ENCODE measurements around the gene CYP19A1.

Gene CYP19A1

DNA sequence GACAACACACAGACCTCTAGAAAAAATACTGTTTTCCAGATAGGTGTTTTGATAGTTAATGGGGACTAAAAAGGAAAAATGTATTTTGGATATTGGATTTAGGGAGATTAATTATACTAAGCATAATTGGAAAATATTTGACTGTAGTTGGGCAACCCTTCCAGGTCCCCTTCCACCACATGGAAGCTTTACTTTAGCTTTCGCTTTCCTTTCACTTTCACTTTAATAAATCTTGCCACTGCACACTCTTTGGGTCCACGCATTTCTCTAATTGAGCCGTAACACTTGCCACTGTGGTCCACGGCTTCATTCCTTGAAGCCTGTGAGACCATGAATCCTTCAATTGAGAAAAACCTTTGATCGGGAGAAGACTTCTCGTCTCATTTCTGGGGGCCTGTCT lies 18.6 kb upstream of the CYP19A1 start:
- no peak for DNase-seq

DNA sequence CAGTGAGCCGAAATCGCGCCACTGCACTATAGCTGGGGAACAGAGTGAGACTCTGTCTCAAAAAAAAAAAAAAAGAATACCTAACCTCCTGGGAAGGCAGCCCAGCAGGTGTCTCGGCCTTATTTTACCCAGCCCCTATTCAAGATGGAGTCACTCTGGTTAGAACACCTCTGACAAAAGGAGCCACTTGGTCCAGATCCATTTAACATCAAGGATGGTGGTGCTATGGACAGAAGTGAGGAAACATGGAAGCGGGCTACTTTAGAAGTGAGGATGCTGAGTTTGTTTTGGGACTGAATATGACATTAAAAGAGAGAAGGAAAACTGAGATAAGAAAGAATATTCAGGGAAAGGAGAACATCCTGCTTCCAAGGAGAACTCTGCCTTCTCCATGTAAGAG lies 17.8 kb upstream of the CYP19A1 start:
- no peak for DNase-seq

DNA sequence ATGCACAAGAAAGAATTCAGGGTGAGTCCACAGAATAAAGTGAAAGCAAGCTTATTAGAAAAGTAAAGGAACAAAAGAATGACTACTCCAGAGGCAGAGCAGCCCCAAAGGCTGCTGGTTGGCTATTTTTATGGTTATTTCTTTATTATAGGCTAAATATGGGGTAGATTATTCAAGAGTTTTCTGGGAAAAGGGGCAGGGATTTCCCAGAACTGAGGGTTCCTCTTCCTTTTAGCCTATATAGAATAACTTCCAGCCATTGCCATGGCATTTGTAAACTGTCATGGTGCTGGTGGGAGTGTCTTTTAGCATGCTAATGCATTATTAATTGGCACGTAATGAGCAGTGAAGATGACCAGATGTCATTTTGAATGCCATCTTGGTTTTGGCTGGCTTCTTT lies 16.7 kb upstream of the CYP19A1 start:
- DNase-seq, result no peak

DNA sequence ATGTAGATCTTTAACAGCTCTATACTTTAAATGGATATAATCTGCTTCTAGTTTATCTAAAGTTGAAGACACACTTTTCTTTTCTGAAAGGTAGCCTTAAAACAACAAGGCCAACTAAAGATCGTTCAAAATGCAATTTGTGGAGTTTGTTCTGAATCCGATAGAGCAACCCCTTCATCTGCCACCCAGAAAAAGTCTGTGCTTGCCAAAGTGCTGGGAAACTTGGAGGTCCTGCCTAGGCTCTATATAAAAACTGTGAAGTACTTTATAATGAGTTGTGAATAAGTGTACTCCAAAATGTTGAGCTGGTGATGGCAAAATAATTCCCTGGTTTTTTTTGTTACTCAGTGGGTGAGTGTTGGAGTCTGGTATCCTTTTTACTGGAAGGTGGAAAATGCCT lies 15.6 kb upstream of the CYP19A1 start:
- DNase-seq, result no peak

DNA sequence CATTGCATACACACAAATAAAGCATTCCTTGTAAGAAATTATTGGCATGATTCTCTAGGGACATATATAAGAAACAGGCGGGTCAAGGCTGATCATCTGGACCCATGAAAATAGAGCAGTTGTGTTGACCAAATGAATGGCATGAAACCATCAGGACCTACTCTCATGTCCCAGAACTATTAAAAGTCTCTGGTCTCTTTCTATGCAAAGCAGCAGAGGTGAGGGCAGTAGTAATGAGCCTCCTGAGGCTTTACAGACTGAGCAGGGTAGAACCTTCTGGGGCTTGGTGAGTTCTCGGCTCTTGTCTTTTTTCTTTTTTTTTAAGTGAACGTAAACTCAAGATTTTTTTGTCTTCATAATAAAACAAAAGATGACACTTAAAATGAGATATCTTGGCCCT lies 12.3 kb upstream of the CYP19A1 start:
- no peak for DNase-seq

DNA sequence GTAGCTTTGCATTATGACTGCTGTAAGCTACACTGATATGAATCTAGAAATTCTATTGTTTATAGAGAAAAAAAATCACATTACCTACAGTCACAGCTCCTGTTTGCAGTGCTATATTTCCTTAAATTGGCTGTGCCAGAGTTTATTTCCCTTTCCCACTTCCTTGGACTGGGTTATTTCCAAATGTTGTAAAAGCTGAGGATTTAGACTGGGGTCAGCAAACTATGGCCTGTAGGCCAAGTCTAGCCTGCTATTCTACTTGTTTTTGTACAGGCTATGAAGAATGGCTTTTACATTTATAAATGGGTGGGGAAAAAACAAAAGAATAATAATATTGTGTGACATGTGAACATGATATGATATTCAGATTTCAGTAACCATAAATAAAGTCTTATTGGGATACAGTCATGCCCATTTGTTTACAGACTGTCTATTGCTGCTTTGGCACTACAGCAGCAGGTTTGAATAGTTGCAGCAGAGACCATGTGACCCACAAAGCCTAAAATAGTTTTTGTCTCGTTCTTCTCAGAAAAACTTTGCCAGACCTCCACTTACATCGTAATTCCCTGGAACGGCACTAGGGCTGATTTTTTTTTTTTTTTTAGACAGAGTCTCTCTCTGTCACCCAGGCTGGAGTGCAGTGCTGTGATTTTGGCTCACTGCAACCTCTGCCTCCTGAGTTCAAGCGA lies 10.9 kb upstream of the CYP19A1 start:
- DNase-seq, result no peak

DNA sequence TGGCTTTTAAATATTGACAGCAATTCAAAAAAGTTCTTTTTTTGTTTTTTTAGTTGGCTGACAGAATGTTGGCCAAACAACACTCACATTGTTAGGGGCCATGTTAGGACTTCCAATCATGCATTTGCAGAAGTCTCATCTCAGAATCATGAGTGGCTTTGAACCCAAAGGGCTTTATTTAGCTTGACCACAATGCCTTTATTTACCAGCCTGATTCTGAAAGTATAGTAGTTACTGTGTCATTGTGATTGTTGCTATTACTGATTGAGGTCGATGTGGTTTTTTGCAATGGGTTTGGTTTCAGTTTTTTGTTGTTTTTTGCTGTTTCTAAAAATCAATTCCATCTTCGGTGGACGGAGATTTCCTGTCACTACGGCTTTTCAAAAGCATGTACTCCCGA lies 10.3 kb upstream of the CYP19A1 start:
- no peak for DNase-seq

DNA sequence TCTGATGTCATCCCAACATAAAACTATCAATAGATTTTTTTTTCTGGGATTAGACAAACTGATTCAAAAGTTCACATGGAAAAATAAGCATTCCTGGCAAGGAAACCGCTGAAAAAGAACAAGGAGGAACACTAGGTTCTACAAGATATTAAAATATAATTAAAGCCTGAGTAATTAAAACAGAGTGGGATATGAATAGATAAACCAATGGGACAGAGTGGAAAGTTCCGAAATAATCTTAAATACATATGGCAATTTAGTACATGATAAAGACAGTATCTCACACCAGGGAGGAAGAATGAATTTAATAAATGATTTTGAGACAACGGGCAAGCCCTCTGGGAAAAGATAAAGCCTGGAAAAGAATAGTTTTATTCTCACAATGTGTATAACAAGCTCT lies 7.7 kb upstream of the CYP19A1 start:
- no peak for DNase-seq

DNA sequence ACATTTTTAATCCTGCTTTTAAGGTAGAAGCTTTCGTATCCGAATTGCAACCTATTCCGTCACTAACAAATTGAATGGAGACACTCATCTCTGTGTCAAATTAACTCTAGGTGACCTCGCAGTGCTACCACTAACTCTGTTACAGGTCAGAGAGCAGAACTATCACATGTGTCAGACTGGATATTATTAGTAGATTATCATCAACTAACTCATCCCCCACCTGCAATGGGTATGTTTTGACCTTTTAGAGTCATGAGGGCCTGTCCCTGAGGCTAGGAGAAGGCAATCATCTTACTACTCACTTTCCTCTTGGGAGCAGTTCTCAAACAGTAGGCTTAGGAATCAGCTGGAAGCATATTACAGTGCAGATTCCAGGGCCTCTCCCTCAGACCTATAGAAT lies 5.1 kb upstream of the CYP19A1 start:
- DNase-seq, result no peak

DNA sequence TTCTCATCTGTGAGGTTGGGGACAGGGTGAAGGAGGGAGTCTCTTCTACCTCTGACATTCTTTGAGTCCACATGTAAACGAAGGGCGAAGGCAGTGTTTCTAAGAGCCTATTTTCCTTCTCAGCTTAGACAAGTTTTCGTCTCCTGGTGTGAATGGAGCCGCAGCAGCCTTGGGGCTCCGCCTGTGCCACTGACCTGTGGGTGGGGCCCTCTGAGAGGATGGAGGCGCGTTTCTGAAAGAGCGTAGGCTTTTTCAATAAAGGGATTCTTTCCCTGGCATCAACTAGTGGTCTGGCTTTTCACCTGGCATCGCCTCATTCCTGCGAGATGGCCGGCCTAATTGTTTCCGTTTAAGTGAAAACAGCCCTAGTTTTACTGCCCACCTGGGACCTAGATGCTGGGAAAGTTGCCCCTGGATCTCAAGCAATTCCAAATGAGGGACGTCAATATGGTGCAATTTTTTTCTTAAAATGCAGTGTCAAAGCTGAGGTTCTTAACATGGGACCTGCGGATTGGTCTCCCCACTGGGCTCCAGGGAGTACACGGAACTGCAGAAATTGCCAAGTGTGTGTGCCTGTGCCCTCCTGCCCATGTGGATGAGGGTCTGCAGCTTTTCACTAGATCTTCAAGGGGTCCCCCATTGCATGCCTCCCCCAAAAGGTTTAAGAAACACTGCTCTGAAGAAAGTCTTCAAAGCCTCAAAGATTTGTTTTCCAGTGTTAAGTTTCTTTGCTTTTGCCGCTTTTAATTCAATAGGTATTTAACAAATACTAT lies 4.0 kb upstream of the CYP19A1 start:
- no peak for DNase-seq

DNA sequence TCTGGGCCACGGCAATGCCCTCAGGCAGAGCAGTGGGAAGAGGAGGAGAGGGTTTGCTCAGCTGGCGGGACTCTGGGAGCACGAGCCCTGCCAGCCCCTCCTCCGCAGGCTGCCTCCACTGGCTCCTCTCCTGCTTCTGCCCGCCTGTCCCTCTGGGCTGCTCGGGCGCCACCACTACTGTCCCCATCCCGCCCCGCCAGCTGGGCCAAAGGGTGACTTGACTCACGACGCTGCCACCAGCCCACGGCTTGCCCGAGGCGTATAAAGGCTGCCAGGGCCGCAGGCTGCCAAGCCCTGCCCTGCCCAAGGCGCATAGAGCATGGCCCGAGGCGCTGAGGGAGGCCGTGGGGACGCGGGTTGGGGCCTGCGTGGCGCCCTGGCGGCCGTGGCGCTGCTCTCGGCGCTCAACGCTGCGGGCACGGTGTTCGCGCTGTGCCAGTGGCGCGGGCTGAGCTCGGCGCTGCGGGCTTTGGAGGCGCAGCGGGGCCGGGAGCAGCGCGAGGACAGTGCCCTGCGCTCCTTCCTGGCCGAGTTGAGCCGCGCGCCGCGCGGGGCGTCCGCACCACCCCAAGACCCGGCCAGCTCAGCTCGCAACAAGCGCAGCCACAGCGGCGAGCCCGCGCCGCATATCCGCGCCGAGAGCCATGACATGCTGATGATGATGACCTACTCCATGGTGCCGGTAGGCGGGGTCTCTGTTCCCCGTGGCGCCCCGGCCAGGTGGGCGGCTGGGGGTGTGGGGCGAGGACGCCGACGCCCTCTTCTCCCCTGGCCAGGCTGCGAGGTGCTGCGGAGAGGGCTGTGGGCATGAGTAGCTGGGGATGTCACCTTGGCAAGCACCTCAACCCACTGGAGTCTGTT lies 3.2 kb upstream of the CYP19A1 start, which contains the start of gene GLDN:
GLDN (plus strand) TSS at position 290 of the 861 bp plus-strand sequence; CDS start at position 320, 30 bp downstream.
- DNase-seq, result no peak

DNA sequence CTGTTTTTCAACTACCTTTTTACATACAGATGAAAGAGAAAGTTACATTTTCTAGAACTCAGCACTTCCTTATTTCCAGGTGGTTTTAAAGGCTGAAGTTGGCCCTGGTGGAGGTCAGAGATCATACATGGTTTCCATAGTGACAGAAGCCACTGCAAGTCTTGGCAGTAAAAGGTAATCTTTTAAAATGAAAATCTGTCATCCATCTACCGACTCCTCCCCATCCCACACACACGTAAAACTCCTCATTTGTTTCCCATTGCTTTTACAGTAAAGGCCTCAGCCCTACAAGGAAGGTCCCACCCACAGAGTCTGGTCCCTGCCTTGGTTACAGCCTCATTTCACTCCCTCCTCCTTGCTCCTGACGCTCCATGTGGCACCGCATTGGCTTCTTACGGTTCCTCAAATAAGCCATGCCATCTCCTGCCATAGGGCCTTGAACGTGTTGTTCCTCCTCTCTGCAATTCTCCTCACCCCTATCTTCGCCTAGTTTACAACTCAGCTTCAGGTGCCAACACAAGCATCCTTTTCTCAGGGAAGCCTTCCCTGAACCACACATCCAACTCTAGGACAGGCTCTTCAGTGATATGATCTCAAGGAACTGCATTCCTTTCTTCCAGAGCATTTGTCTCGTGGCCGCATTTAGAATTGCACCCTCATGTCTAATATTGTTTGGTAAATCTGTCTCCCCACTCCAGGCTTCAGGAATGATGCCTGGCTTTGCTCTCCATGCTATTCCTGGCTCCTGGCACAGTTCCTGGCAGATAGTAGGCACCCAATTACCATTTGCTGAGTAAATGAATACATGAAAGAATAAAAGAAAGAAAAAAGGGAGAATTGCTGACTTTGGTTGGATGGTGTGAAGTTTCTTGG lies 2.6 kb downstream of the CYP19A1 start:
- no peak for DNase-seq

DNA sequence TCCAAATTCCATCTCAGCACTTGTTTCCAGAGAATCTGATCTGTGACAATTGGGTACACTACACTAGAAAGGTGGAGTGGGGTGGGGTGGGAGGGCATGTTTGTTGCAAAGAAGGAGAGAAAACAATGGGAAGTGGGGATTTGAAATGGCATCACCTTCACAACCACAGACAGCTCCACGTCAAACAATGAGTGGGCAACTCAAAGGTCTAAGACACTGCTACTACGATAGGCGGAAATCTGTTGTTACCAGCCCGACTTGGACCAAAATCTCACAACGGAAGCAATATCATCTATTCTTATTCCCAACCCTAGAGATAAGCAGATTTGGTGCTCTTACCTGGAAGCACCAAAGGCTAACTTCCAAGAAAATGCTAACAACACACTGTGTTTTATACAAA lies 3.3 kb downstream of the CYP19A1 start:
- DNase-seq, result no peak

DNA sequence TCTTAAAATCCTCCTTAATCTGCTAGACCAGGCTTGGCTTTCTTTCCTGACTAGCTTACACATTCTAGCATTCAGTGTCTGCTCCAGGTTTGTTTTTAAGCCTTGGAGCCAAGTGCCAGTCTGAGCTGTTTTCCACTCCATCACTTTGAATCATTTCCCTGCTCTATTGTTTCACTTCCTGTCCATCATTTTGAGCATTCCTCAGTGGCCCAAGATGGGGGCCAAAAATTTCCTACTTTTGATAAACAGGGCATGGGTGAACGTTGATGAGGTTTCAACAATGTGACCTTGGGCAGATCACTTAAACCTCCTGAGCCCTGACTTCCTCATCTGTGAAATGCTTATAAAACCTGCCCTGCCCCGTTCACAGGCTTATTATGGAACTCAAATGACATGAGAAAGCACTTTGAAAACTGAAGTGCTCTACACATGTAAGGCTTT lies 4.4 kb downstream of the CYP19A1 start:
- DNase-seq, result no peak

DNA sequence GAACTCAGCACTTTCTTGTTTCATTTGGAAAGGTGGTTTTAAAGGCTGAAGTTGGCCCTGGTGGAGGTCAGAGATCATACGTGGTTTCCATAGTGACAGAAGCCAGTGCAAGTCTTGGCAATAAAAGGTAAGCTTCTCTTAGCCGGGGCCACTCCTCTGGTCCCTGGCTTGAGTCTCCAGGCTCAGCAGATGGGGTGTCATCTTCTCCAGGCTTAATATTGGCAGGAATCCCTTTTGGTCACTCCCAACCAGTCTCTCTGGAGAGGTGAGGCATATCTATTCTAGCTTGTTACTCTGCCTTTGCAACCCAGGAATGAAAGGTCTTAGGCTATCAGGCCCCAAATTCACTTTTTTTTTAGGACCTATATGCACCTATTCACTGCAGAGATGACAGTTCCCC lies 4.8 kb downstream of the CYP19A1 start:
- no peak for DNase-seq

DNA sequence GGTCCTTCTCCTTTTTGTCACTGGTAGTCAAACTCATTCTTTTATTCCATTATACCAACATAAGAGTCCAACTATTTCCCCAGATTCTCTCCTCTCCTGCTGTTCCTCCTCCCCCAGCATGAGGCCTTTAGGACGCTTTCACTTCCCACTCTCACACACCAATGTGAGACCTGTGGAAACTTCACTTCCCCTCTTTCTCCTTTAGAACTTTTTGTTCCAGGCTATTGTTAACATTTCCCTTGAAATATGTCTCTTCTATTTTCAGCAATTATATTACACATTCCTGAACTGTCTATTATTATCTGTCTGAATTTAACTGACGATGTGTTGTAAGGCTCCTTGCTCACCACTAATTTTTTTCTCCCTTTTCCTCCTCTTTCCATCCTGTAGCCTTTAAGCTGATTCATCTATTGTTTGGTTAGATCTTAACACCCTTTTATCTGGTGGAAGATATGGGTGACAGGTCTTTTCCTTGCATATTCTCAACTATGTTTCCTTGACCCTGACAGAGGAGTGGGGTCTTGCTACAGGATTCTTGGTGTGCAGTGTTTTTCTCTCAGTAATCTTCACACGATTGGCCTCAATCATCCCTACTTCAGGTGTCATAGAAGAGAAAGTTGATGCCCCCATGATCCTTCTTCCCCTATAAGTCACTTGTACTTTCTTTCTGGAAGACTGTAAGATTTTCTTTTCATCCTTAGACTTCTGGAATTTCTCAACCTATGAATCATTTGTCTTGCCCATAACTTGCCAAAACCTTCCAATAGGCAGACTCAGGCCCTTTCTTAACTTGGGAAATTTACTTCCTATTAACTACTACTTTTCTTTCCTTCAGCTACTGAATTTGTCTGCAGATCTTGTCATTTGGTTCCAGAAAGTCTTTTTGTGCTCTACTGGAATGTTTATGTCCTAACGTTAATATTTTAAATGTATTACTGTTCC lies 5.9 kb downstream of the CYP19A1 start:
- DNase-seq, result no peak

DNA sequence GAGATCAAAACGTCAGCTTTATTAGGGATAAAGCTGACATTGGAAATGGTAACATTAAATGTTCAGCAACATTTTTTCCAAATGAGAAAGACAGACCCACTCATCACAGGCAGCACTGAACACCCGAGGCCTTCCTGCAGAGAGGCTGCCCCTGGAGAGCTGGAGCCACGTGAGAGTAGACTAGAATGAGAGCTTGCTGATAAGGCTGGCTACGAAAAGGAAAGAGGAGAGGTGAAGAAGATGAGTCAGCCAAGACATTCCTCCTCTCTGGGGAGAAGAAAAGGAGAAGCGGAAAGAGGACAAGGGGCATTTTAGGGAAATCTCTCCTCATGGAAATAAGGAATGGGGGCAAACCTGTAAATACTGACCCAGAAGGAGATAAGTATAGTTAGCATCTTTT lies 7.3 kb downstream of the CYP19A1 start:
- DNase-seq, result no peak

DNA sequence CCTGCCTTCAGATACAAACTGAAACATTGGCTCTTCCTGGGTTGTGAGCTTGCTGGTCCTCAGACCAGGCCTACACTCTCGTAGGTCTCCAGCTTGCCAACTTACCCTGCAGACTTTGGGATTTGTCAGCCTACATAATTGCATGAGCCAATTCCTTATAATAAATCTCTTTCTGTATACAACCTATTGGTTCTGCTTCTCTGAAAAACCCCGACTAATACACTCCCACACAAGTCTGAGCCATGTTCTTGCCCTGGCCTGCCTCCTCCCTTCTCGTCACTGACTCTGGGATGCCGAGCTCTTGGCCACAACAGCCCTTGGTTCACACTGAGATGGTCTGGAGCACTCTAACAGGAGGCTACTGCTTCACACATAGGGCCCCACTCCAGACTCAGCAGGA lies 9.5 kb downstream of the CYP19A1 start:
- no peak for DNase-seq

DNA sequence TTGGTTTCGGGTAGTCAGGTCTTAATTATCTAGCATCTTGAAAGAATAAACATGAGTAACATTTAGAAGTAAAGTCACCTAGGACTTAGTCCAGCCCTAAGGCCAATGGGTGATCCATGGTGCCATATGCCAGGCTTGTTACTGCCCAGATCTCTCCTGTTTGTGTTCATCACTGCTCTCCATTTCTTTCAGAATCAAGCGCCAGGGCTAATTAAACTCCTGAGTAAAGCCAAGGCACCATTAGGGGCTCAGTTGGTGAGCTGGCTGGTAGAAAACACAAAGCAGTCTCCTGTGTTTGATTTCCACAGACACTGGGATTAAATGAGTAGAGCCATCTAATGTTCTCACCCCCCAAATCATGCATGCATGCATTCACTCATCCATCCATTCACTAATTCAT lies 11.3 kb downstream of the CYP19A1 start:
- no peak for DNase-seq

DNA sequence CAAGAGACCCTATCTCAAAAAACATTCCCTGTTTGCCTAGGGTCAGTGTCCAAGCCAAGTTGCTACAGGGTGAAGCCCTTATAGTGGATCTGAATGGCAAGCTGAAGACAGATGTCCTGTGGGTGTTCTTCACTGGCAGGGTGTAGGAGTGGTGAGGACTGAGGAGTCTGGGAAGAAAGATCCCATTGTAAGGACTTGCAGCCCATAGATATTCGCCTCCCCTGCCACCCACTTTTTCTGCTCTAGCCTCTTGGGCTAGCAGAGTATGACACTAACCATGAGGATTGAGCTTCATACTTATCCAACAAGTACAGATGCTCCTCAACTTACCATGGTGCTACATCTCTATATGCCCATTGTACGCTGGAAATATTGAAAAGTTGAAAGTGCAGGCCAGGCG lies 13.2 kb downstream of the CYP19A1 start:
- no peak for DNase-seq

DNA sequence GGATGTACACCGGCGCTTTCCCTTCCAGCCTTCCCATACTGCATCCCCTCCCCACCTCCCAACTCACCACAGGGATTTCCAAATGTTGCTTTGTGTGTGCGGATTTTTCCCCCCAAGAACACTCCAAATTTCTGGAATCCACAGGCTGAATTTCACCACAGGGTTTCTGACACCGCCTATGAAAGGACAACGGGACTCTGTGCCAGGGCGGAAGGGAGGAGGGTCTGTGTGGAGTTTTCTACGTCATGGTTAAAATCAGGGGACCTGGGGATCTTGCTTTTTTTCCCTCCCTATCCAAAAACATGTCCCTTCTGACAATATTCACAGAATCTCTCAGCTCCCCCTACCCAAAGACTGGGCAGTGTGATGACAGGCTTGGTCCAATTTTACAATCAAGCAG lies 14.6 kb downstream of the CYP19A1 start:
- DNase-seq, result no peak

All from SW 1271 (cell line).